Spleen (tissue), 11 donors: Measurements from ENCODE around the gene PTPRZ1. TPM values are rescaled to one million over a fixed set of nuclear protein-coding genes. Genes with fewer than 3 reads are reported as not detected.

Experiments used
- DNase-seq: peaks from one replicate; pipeline ENCODE4 v3.0.0-alpha.2; 2020
- H3K27ac ChIP-seq, 8 donors: fragments of 200-600 bp; sonication (generic) in 7 of 8; 1 replicate in 4 of 8; 2 replicates in 4 of 8; pipeline versions ENCODE4 v1.5.0 to v1.8.0; 2016 to 2021; ENCODE audit warnings: inconsistent platforms in 4 of 8, mild to moderate bottlenecking in 4 of 8, moderate library complexity in 1 of 8
- H3K27me3 ChIP-seq, 7 donors: fragments of 200-600 bp; sonication (generic) in 6 of 7; replicated peaks in 1 of 7; 1 replicate in 4 of 7; 2 replicates in 3 of 7; pipeline versions ENCODE4 v1.5.0 to v1.8.0; 2016 to 2021; ENCODE audit warnings: inconsistent platforms in 3 of 7, mild to moderate bottlenecking in 1 of 7
- H3K36me3 ChIP-seq, 6 donors: fragments of 200-600 bp; sonication (generic) in 5 of 6; 1 replicate in 4 of 6; 2 replicates in 2 of 6; pipeline versions ENCODE4 v1.5.0 to v1.8.0; 2016 to 2021; ENCODE audit warnings: inconsistent platforms in 2 of 6
- H3K4me1 ChIP-seq, 6 donors: fragments of 200-600 bp; sonication (generic) in 5 of 6; 1 replicate in 3 of 6; 2 replicates in 3 of 6; pipeline versions ENCODE4 v1.5.0 to v1.8.0; 2016 to 2021; ENCODE audit warnings: inconsistent platforms in 3 of 6
- H3K4me3 ChIP-seq, 8 donors: fragments of 200-600 bp; sonication (generic) in 7 of 8; 1 replicate in 4 of 8; 2 replicates in 4 of 8; pipeline versions ENCODE4 v1.5.0 to v1.8.0; 2016 to 2021; ENCODE audit warnings: inconsistent platforms in 4 of 8, mild to moderate bottlenecking in 4 of 8, moderate library complexity in 2 of 8
- H3K9me3 ChIP-seq, 8 donors: fragments of 200-600 bp; sonication (generic) in 7 of 8; 1 replicate in 4 of 8; 2 replicates in 4 of 8; pipeline versions ENCODE4 v1.5.0 to v1.8.0; 2016 to 2021; ENCODE audit warnings: inconsistent platforms in 4 of 8
- POLR2A ChIP-seq, 3 donors: fragments of 450-650 bp; IDR thresholded peaks; one replicate each; pipeline ENCODE4 v1.5.1; 2017; ENCODE audit warnings: antibody characterized with exemption in 3 of 3, mild to moderate bottlenecking in 1 of 3
- POLR2AphosphoS5 ChIP-seq, 3 donors: sonication (generic); formaldehyde crosslinking; IDR thresholded peaks; one replicate each; pipeline ENCODE4 v1.5.1; 2017; ENCODE audit warnings: antibody characterized with exemption in 3 of 3
- WGBS, 5 donors: extraction: QIAGEN DNeasy Blood & Tissue Kit in 3 of 5; methylation state at CpG; one replicate each; pipeline versions ENCODE4 v1.1.5 to v1.1.7; 2013 to 2018; 5-methylcytosine and 5-hydroxymethylcytosine counted together
- intact Hi-C: fragments of 100-400 bp; cut with DNase I; formaldehyde crosslinking; loops from one replicate; pipeline ENCODE4 v1.15.0; 2023; ENCODE audit warnings: low total_unique reads
- polyA plus RNA-seq, 3 donors: library from polyadenylated mRNA; stranded (reverse); fragments of 200-250 nt; gene quantifications; one replicate each; pipeline ENCODE4 v1.2.1, GENCODE V29; 2013
- total RNA-seq, 7 donors: library from RNA; depleted of rRNA in 3 of 7; stranded (reverse); fragments of >200 nt in 3 of 7; fragmentation: NEBNext Ultra II Directional in 4 of 7; extraction: Animal tissue kit (Norgen Biotek cat#: 25700) in 4 of 7; gene quantifications; one replicate each; pipeline versions ENCODE4 v1.1.0 to v1.2.1, GENCODE V29; 2016 to 2021
- TF ChIP-seq, protein P1 (sequence below), 11 experiments: fragments of 200-600 bp in 7 of 11; fragments of 450-650 bp in 4 of 11; sonication (generic) in 4 of 11; IDR thresholded peaks in 8 of 11; conservative IDR thresholded peaks in 3 of 11; 1 replicate in 7 of 11; 2 replicates in 4 of 11; pipeline versions ENCODE4 v1.4.0 to v1.8.0; 2016 to 2021; ENCODE audit warnings: antibody characterized with exemption in 11 of 11, inconsistent platforms in 4 of 11, mild to moderate bottlenecking in 1 of 11
- donor health status: healthy with polysubstance abuse.
- donor health status: DM: no; HTN: no; CAD: no; lungs with moderate emphysema.
- donor health status: DM: no; HTN: no; CAD: no.
- donor health status: Bipolar disorder and iron deficiency.
- donor health status: healthy.
- donor health status: DM: no; HTN: no; CAD: no.
- donor health status: DM: yes; HTN: yes; CAD: no.

Gene PTPRZ1
- total and polyA plus RNA-seq, 10 donors, result 0.87 to 5.9 (median 1.4) TPM

DNA sequence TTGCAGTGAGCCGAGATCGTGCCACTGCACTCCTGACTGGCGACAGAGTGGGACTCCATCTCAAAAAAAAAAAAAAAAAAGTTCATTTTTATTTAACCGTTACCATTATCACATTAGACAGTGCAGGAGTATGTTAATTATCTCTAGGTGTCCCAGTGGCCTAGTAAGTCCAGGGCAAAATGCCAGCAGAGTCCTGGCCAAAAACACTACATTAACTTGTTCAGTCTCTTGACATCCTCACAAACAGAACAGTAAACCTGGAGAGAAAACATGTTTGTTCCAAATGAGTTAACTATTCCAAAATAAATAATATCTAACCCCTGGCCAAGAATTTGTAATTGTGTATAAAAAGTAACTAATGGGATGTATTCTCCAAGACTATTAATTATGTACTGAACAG lies 43.2 kb downstream of the PTPRZ1 start:
- intact Hi-C loops, result no loop called here
- WGBS, 5 donors, result 77 to 92% (median 88%) methylated on average over 4 of the region's 4 CpGs
- Histone ChIP-seq H3K36me3 (no peaks in the 10 kb centered on the region), H3K4me1 (no peaks in the 10 kb centered on the region), H3K27ac (no peak overlapping the region), H3K4me3 (no peak overlapping the region), H3K9me3 (no peaks in the 10 kb centered on the region), H3K27me3 (no peaks in the 10 kb centered on the region)
- no peak for TF ChIP-seq POLR2A (IDR thresholded peaks at IDR 0.05)
- TF ChIP-seq, protein P1, sequence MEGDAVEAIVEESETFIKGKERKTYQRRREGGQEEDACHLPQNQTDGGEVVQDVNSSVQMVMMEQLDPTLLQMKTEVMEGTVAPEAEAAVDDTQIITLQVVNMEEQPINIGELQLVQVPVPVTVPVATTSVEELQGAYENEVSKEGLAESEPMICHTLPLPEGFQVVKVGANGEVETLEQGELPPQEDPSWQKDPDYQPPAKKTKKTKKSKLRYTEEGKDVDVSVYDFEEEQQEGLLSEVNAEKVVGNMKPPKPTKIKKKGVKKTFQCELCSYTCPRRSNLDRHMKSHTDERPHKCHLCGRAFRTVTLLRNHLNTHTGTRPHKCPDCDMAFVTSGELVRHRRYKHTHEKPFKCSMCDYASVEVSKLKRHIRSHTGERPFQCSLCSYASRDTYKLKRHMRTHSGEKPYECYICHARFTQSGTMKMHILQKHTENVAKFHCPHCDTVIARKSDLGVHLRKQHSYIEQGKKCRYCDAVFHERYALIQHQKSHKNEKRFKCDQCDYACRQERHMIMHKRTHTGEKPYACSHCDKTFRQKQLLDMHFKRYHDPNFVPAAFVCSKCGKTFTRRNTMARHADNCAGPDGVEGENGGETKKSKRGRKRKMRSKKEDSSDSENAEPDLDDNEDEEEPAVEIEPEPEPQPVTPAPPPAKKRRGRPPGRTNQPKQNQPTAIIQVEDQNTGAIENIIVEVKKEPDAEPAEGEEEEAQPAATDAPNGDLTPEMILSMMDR (IDR thresholded peaks at IDR 0.05 in 8 of 11, conservative IDR thresholded peaks at IDR 0.05 in 3 of 11), result no peak
- TF ChIP-seq POLR2AphosphoS5 (IDR thresholded peaks at IDR 0.05), result no peak
- DNase-seq, result no peak

- TF ChIP-seq POLR2AphosphoS5 (IDR thresholded peaks at IDR 0.05) (no peak), POLR2A (IDR thresholded peaks at IDR 0.05) (no peak)
- TF ChIP-seq, protein P1 (IDR thresholded peaks at IDR 0.05 in 8 of 11, conservative IDR thresholded peaks at IDR 0.05 in 3 of 11), result no peak
- intact Hi-C loops, result no loop called here
- Histone ChIP-seq H3K4me1 (no peaks in the 10 kb centered on the region), H3K36me3 (no peaks in the 10 kb centered on the region), H3K27me3 (no peaks in the 10 kb centered on the region), H3K9me3 (no peaks in the 10 kb centered on the region), H3K27ac (no peak overlapping the region), H3K4me3 (no peak overlapping the region)
- DNase-seq, result no peak
- 68 to 75% (median 70%) methylated on average over 3 of the region's 3 CpGs for WGBS, 5 donors
These were observed 47.0 kb downstream of the PTPRZ1 start for GRCh38 chr7:121919986-121920385.

- no peaks in the 10 kb centered on the region for H3K9me3 ChIP-seq
- no peak overlapping the region for H3K27ac ChIP-seq
- DNase-seq, result no peak
- H3K36me3 ChIP-seq, result no peaks in the 10 kb centered on the region
- TF ChIP-seq POLR2AphosphoS5 (IDR thresholded peaks at IDR 0.05) (no peak), POLR2A (IDR thresholded peaks at IDR 0.05) (no peak)
- TF ChIP-seq, protein P1 (IDR thresholded peaks at IDR 0.05 in 8 of 11, conservative IDR thresholded peaks at IDR 0.05 in 3 of 11), result no peak
- no peaks in the 10 kb centered on the region for H3K4me1 ChIP-seq
- no peak overlapping the region for H3K4me3 ChIP-seq
- intact Hi-C loops, result no loop called here
- no peaks in the 10 kb centered on the region for H3K27me3 ChIP-seq
- WGBS, 5 donors, result 74 to 80% (median 78%) methylated on average over 7 of the region's 7 CpGs
These were observed 51.6 kb downstream of the PTPRZ1 start for GRCh38 chr7:121924269-121925186.

- H3K4me3 ChIP-seq, result no peak overlapping the region
- no peaks in the 10 kb centered on the region for H3K9me3 ChIP-seq
- H3K36me3 ChIP-seq, result no peaks in the 10 kb centered on the region
- H3K27me3 ChIP-seq, result no peaks in the 10 kb centered on the region
- no peak overlapping the region for H3K27ac ChIP-seq
- intact Hi-C loops, result no loop called here
- no peaks in the 10 kb centered on the region for H3K4me1 ChIP-seq
- no peak for DNase-seq
- TF ChIP-seq, protein P1 (IDR thresholded peaks at IDR 0.05 in 8 of 11, conservative IDR thresholded peaks at IDR 0.05 in 3 of 11), result no peak
- TF ChIP-seq POLR2A (IDR thresholded peaks at IDR 0.05), result no peak
- TF ChIP-seq POLR2AphosphoS5 (IDR thresholded peaks at IDR 0.05), result no peak
- 26 to 60% (median 36%) methylated on average over 1 of the region's 1 CpG for WGBS, 5 donors
These were observed 58.4 kb downstream of the PTPRZ1 start for GRCh38 chr7:121931149-121931902.
